GM23338 (cell line): ENCODE data around the gene PPP2R5E. TPM values are rescaled to one million over a fixed set of nuclear protein-coding genes. Genes with fewer than 3 reads are reported as not detected.

Source experiments
- ATAC-seq: fragments of 200-7000 bp; cut with Tn5 transposase; 3 replicates; pipeline ENCODE4 v1.9.1; 2020
- DNase-seq: peaks from one replicate; pipeline ENCODE4 v3.0.0-alpha.2; 2015; ENCODE audit warnings: low spot score
- H2AFZ ChIP-seq: fragments of 200-600 bp; sonication (generic); 2 replicates; pipeline ENCODE4 v1.8.0; 2016; ENCODE audit warnings: antibody characterized with exemption, mild to moderate bottlenecking, moderate library complexity
- H3F3A ChIP-seq: fragments of 200-600 bp; sonication (generic); replicated peaks from 2 replicates; pipeline ENCODE4 v1.8.0; 2017; ENCODE audit warnings: antibody characterized with exemption, mixed run types, low read depth
- H3K27ac ChIP-seq: fragments of 200-600 bp; sonication (generic); 2 replicates; pipeline ENCODE4 v1.6.1; 2016; ENCODE audit warnings: low read depth
- H3K27me3 ChIP-seq: fragments of 200-600 bp; sonication (generic); 2 replicates; pipeline ENCODE4 v1.8.0; 2016; ENCODE audit warnings: mild to moderate bottlenecking, mixed run types, moderate library complexity; ENCODE audit not compliant: insufficient read depth
- H3K36me3 ChIP-seq: fragments of 200-600 bp; sonication (generic); 2 replicates; pipeline ENCODE4 v1.8.0; 2016; ENCODE audit warnings: mild to moderate bottlenecking; ENCODE audit not compliant: insufficient read depth
- H3K4me1 ChIP-seq: fragments of 200-600 bp; sonication (generic); 2 replicates; pipeline ENCODE4 v1.8.0; 2016; ENCODE audit warnings: mild to moderate bottlenecking, moderate library complexity; ENCODE audit not compliant: insufficient read depth
- H3K4me2 ChIP-seq: fragments of 200-600 bp; sonication (generic); 2 replicates; pipeline ENCODE4 v1.7.1; 2017; ENCODE audit warnings: mixed run types
- H3K4me3 ChIP-seq: fragments of 200-600 bp; sonication (generic); 2 replicates; pipeline ENCODE4 v1.6.1; 2016; ENCODE audit warnings: mixed run types
- H3K79me2 ChIP-seq: fragments of 200-600 bp; sonication (generic); replicated peaks from 2 replicates; pipeline ENCODE4 v1.8.0; 2017; ENCODE audit warnings: mild to moderate bottlenecking; ENCODE audit not compliant: insufficient read depth
- H3K9me2 ChIP-seq: fragments of 200-600 bp; sonication (generic); 2 replicates; pipeline ENCODE4 v1.8.0; 2017; ENCODE audit not compliant: insufficient read depth
- H4K20me1 ChIP-seq: fragments of 200-600 bp; sonication (generic); replicated peaks from 2 replicates; pipeline ENCODE4 v1.8.0; 2017; ENCODE audit warnings: mild to moderate bottlenecking; ENCODE audit not compliant: insufficient read depth
- H3K27ac Mint-ChIP-seq: 2 replicates; pipeline ENCODE4 v1.8.0; 2020; ENCODE audit warnings: inconsistent platforms, mild to moderate bottlenecking, moderate library complexity, mixed read lengths
- H3K27me3 Mint-ChIP-seq: 3 replicates; pipeline ENCODE4 v1.8.0; 2022; ENCODE audit warnings: low read depth, mild to moderate bottlenecking, moderate library complexity, mixed read lengths, inconsistent platforms; ENCODE audit not compliant: insufficient read depth, poor library complexity
- H3K36me3 Mint-ChIP-seq: 3 replicates; pipeline ENCODE4 v1.8.0; 2021; ENCODE audit warnings: low read depth, mild to moderate bottlenecking, inconsistent platforms, moderate library complexity, mixed read lengths
- H3K4me1 Mint-ChIP-seq: 3 replicates; pipeline ENCODE4 v1.8.0; 2020; ENCODE audit warnings: mild to moderate bottlenecking, inconsistent platforms, mixed read lengths
- H3K4me3 Mint-ChIP-seq: 3 replicates; pipeline ENCODE4 v1.8.0; 2021; ENCODE audit warnings: moderate library complexity, mild to moderate bottlenecking, inconsistent platforms, mixed read lengths
- H3K9me3 Mint-ChIP-seq: 3 replicates; pipeline ENCODE4 v1.8.0; 2020; ENCODE audit warnings: moderate library complexity, mild to moderate bottlenecking, inconsistent platforms, mixed read lengths
- CREB1 ChIP-seq: fragments of 250-450 bp; sonication (Bioruptor Pico); IDR thresholded peaks from 2 replicates; pipeline ENCODE4 v1.5.0; 2020; ENCODE audit warnings: low read depth, mild to moderate bottlenecking, moderate library complexity
- EZH2 ChIP-seq: fragments of 200-600 bp; sonication (generic); IDR thresholded peaks from one replicate; pipeline ENCODE4 v1.8.0; 2017; ENCODE audit warnings: antibody characterized with exemption, mild to moderate bottlenecking, low read depth; ENCODE audit not compliant: unreplicated experiment
- EZH2phosphoT487 ChIP-seq: fragments of 200-600 bp; sonication (generic); IDR thresholded peaks from one replicate; pipeline ENCODE4 v1.8.1; 2018; ENCODE audit warnings: antibody characterized with exemption; ENCODE audit not compliant: unreplicated experiment
- JUNB ChIP-seq: IDR thresholded peaks from one replicate; pipeline ENCODE4 v1.6.1; 2016; ENCODE audit warnings: antibody characterized with exemption; ENCODE audit not compliant: unreplicated experiment
- NANOG ChIP-seq: IDR thresholded peaks from 2 replicates; pipeline ENCODE4 v1.6.1; 2016; ENCODE audit warnings: antibody characterized with exemption, borderline replicate concordance
- POLR2AphosphoS5 ChIP-seq: IDR thresholded peaks from 2 replicates; pipeline ENCODE4 v1.6.1; 2016; ENCODE audit warnings: antibody characterized with exemption, low read depth
- STAT1 ChIP-seq: IDR thresholded peaks from one replicate; pipeline ENCODE4 v1.6.1; 2016; ENCODE audit warnings: antibody characterized with exemption; ENCODE audit not compliant: unreplicated experiment
- ZNF114 ChIP-seq: fragments of 250-450 bp; sonication (Bioruptor Pico); IDR thresholded peaks from 2 replicates; pipeline ENCODE4 v1.5.0; 2020; ENCODE audit warnings: mild to moderate bottlenecking, moderate library complexity
- ZNF331 ChIP-seq: fragments of 250-450 bp; sonication (Bioruptor Pico); IDR thresholded peaks from 2 replicates; pipeline ENCODE4 v1.5.0; 2020; ENCODE audit warnings: low read depth, mild to moderate bottlenecking, moderate library complexity
- polyA plus RNA-seq: library from polyadenylated mRNA; unstranded; fragments of >200 nt; fragmentation: Nextera tagmentation; extraction: Ambion mirVana; gene quantifications from 2 replicates; pipeline ENCODE4 v1.2.1, GENCODE V29; 2016
- total RNA-seq: library from RNA; depleted of rRNA; stranded (reverse); fragments of >200 nt; shearing (Covaris generic); gene quantifications from 2 replicates; pipeline ENCODE4 v1.2.3, GENCODE V29; 2014
- TF ChIP-seq, protein P1 (sequence below): IDR thresholded peaks from one replicate; pipeline ENCODE4 v1.6.1; 2018; ENCODE audit warnings: antibody characterized with exemption; ENCODE audit not compliant: unreplicated experiment
- TF ChIP-seq, protein P2 (sequence below): IDR thresholded peaks from 2 replicates; pipeline ENCODE4 v1.6.1; 2016; ENCODE audit warnings: antibody characterized with exemption
- TF ChIP-seq, protein P3 (sequence below), 2 experiments: fragments of 200-600 bp in 1 of 2; sonication (generic) in 1 of 2; conservative IDR thresholded peaks; 2 replicates each; pipeline versions ENCODE4 v1.5.1 to v1.6.1; 2016 to 2017; ENCODE audit warnings: antibody characterized with exemption in 2 of 2, low read depth in 2 of 2, mild to moderate bottlenecking in 2 of 2, moderate library complexity in 1 of 2
- TF ChIP-seq, protein P4 (sequence below): fragments of 250-450 bp; sonication (Bioruptor Pico); IDR thresholded peaks from 2 replicates; pipeline ENCODE4 v1.5.0; 2020; ENCODE audit warnings: mild to moderate bottlenecking, moderate library complexity

PPP2R5E gene
- total and polyA plus RNA-seq, 2 experiments from 2014 or later, result 40.9 to 45.5 TPM

DNA sequence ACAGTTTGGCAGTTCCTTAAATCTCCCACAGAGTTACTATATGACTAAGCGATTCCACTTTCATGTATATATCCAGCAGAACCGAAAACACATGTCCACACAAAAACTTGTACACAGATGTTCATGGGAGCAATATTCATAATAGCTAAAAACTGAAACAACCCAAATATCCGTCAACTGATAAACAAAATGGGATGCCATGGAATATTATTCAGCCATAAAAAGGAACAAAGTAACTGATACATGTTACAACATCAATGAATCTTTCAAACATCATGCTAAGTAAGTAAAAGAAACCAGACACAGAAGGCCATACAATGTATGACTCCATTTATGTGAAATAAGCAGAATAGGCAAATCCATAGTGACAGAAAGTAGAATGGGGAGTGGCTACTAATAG is 144.2 kb downstream of the PPP2R5E start (continued):
- TF ChIP-seq EZH2phosphoT487, result no peak

DNA sequence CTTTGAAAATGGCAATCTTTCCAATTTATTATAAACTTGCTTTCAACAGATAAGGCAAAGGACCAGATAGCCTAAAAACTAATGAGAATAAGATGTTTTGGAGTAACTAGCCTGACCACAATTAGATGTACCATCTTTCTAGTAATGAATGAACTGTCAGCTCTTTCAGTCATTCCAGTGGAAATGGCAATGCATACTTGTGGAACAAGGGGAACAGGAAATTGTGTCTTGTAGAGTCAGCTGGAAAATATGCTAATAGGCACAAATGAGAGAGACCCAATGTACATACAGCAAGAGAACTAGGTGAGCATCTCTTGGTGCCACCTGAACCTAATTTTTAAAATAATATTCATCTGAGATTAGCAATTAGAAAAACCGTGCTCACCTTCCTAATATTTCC is 148.3 kb downstream of the PPP2R5E start:
- no peaks in the 10 kb centered on the region for H3K27me3 ChIP-seq
- no peak overlapping the region for H2AFZ ChIP-seq
- no peak for DNase-seq
- H3K4me2 ChIP-seq, result no peak overlapping the region
- peaks cover 5% of the 10 kb centered on the region; the same call in 1 of the 3 replicates for H3K9me3 Mint-ChIP-seq
- no peak for ATAC-seq
- H4K20me1 ChIP-seq, result no peaks in the 10 kb centered on the region
- no peaks in the 10 kb centered on the region for H3K9me2 ChIP-seq
- peaks cover 9% of the 10 kb centered on the region for H3K79me2 ChIP-seq
- no peak overlapping the region for H3K27ac ChIP-seq
- peaks cover 3% of the 10 kb centered on the region for H3K27me3 Mint-ChIP-seq
- H3K27ac Mint-ChIP-seq, result no peak overlapping the region
- no peaks in the 10 kb centered on the region for H3K4me1 ChIP-seq
- H3K4me1 Mint-ChIP-seq, result no peaks in the 10 kb centered on the region; the same call in 2 of the 3 replicates
- no peaks in the 10 kb centered on the region for H3K36me3 ChIP-seq
- H3K4me3 Mint-ChIP-seq, result no peak overlapping the region
- H3K4me3 ChIP-seq, result no peak overlapping the region
- TF ChIP-seq EZH2, result no peak
- TF ChIP-seq, protein P1, sequence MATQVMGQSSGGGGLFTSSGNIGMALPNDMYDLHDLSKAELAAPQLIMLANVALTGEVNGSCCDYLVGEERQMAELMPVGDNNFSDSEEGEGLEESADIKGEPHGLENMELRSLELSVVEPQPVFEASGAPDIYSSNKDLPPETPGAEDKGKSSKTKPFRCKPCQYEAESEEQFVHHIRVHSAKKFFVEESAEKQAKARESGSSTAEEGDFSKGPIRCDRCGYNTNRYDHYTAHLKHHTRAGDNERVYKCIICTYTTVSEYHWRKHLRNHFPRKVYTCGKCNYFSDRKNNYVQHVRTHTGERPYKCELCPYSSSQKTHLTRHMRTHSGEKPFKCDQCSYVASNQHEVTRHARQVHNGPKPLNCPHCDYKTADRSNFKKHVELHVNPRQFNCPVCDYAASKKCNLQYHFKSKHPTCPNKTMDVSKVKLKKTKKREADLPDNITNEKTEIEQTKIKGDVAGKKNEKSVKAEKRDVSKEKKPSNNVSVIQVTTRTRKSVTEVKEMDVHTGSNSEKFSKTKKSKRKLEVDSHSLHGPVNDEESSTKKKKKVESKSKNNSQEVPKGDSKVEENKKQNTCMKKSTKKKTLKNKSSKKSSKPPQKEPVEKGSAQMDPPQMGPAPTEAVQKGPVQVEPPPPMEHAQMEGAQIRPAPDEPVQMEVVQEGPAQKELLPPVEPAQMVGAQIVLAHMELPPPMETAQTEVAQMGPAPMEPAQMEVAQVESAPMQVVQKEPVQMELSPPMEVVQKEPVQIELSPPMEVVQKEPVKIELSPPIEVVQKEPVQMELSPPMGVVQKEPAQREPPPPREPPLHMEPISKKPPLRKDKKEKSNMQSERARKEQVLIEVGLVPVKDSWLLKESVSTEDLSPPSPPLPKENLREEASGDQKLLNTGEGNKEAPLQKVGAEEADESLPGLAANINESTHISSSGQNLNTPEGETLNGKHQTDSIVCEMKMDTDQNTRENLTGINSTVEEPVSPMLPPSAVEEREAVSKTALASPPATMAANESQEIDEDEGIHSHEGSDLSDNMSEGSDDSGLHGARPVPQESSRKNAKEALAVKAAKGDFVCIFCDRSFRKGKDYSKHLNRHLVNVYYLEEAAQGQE, result no peak
- TF ChIP-seq JUNB, result no peak
- no peak for TF ChIP-seq NANOG
- TF ChIP-seq POLR2AphosphoS5, result no peak
- no peak for TF ChIP-seq ZNF114 (CRISPR knock-in tag)
- TF ChIP-seq, protein P2, sequence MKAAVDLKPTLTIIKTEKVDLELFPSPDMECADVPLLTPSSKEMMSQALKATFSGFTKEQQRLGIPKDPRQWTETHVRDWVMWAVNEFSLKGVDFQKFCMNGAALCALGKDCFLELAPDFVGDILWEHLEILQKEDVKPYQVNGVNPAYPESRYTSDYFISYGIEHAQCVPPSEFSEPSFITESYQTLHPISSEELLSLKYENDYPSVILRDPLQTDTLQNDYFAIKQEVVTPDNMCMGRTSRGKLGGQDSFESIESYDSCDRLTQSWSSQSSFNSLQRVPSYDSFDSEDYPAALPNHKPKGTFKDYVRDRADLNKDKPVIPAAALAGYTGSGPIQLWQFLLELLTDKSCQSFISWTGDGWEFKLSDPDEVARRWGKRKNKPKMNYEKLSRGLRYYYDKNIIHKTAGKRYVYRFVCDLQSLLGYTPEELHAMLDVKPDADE, result no peak
- TF ChIP-seq, protein P3, sequence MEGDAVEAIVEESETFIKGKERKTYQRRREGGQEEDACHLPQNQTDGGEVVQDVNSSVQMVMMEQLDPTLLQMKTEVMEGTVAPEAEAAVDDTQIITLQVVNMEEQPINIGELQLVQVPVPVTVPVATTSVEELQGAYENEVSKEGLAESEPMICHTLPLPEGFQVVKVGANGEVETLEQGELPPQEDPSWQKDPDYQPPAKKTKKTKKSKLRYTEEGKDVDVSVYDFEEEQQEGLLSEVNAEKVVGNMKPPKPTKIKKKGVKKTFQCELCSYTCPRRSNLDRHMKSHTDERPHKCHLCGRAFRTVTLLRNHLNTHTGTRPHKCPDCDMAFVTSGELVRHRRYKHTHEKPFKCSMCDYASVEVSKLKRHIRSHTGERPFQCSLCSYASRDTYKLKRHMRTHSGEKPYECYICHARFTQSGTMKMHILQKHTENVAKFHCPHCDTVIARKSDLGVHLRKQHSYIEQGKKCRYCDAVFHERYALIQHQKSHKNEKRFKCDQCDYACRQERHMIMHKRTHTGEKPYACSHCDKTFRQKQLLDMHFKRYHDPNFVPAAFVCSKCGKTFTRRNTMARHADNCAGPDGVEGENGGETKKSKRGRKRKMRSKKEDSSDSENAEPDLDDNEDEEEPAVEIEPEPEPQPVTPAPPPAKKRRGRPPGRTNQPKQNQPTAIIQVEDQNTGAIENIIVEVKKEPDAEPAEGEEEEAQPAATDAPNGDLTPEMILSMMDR (conservative IDR thresholded peaks at IDR 0.05; ENCODE audit: low read depth in 2 of 2), result no peak
- no peak for TF ChIP-seq ZNF331 (CRISPR knock-in tag)
- TF ChIP-seq STAT1, result no peak
- TF ChIP-seq CREB1 (CRISPR knock-in tag), result no peak
- TF ChIP-seq EZH2phosphoT487, result no peak
- TF ChIP-seq, protein P4, sequence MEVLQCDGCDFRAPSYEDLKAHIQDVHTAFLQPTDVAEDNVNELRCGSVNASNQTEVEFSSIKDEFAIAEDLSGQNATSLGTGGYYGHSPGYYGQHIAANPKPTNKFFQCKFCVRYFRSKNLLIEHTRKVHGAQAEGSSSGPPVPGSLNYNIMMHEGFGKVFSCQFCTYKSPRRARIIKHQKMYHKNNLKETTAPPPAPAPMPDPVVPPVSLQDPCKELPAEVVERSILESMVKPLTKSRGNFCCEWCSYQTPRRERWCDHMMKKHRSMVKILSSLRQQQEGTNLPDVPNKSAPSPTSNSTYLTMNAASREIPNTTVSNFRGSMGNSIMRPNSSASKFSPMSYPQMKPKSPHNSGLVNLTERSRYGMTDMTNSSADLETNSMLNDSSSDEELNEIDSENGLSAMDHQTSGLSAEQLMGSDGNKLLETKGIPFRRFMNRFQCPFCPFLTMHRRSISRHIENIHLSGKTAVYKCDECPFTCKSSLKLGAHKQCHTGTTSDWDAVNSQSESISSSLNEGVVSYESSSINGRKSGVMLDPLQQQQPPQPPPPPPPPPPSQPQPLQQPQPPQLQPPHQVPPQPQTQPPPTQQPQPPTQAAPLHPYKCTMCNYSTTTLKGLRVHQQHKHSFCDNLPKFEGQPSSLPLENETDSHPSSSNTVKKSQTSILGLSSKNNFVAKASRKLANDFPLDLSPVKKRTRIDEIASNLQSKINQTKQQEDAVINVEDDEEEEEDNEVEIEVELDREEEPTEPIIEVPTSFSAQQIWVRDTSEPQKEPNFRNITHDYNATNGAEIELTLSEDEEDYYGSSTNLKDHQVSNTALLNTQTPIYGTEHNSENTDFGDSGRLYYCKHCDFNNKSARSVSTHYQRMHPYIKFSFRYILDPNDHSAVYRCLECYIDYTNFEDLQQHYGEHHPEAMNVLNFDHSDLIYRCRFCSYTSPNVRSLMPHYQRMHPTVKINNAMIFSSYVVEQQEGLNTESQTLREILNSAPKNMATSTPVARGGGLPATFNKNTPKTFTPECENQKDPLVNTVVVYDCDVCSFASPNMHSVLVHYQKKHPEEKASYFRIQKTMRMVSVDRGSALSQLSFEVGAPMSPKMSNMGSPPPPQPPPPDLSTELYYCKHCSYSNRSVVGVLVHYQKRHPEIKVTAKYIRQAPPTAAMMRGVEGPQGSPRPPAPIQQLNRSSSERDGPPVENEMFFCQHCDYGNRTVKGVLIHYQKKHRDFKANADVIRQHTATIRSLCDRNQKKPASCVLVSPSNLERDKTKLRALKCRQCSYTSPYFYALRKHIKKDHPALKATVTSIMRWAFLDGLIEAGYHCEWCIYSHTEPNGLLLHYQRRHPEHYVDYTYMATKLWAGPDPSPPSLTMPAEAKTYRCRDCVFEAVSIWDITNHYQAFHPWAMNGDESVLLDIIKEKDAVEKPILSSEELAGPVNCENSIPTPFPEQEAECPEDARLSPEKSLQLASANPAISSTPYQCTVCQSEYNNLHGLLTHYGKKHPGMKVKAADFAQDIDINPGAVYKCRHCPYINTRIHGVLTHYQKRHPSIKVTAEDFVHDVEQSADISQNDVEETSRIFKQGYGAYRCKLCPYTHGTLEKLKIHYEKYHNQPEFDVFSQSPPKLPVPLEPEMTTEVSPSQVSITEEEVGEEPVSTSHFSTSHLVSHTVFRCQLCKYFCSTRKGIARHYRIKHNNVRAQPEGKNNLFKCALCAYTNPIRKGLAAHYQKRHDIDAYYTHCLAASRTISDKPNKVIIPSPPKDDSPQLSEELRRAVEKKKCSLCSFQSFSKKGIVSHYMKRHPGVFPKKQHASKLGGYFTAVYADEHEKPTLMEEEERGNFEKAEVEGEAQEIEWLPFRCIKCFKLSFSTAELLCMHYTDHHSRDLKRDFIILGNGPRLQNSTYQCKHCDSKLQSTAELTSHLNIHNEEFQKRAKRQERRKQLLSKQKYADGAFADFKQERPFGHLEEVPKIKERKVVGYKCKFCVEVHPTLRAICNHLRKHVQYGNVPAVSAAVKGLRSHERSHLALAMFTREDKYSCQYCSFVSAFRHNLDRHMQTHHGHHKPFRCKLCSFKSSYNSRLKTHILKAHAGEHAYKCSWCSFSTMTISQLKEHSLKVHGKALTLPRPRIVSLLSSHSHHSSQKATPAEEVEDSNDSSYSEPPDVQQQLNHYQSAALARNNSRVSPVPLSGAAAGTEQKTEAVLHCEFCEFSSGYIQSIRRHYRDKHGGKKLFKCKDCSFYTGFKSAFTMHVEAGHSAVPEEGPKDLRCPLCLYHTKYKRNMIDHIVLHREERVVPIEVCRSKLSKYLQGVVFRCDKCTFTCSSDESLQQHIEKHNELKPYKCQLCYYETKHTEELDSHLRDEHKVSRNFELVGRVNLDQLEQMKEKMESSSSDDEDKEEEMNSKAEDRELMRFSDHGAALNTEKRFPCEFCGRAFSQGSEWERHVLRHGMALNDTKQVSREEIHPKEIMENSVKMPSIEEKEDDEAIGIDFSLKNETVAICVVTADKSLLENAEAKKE, result no peak
- H3K36me3 Mint-ChIP-seq, result peaks cover 52% of the 10 kb centered on the region
- H3F3A ChIP-seq, result no peaks in the 10 kb centered on the region
